ENCODE results near the gene PXT1. TPM values are rescaled to one million over a fixed set of nuclear protein-coding genes. Genes with fewer than 3 reads are reported as not detected.

The PXT1 gene
- total RNA-seq, 1 donor, result under 0.01 TPM

- TF ChIP-seq CTCF (IDR thresholded peaks at IDR 0.05; ENCODE audit: extremely low read depth, low read depth, low read length), result no peak
- H3K4me2 ChIP-seq (ENCODE audit: insufficient read depth, low read length), result peak overlapping the region; percentile 83
- peak overlapping the region; percentile 59 for H3K27ac ChIP-seq (ENCODE audit: low read depth, low read length)
- H3K79me2 ChIP-seq (ENCODE audit: insufficient read depth, low read length), result peaks cover 82% of the 10 kb centered on the region
- no peaks in the 10 kb centered on the region for H3K9me3 ChIP-seq (ENCODE audit: low read depth, low read length)
- no peak for DNase-seq (ENCODE audit: insufficient read length, low spot score, missing footprints)
- H3K27me3 ChIP-seq (ENCODE audit: insufficient read depth, low read length), result no peaks in the 10 kb centered on the region
- peaks cover 34% of the 10 kb centered on the region for H3K4me1 ChIP-seq (ENCODE audit: insufficient read depth, low read length)
- peaks cover 15% of the 10 kb centered on the region for H4K20me1 ChIP-seq (ENCODE audit: insufficient read depth, low read length)
- H2AFZ ChIP-seq (ENCODE audit: low read length), result no peak overlapping the region
- H3K4me3 ChIP-seq (ENCODE audit: insufficient read depth, low read length), result peak overlapping the region; percentile 41
- peaks cover 22% of the 10 kb centered on the region for H3K36me3 ChIP-seq (ENCODE audit: insufficient read depth, low read length)
Observed at GRCh38 chr6:36445621-36446020, 3.0 kb upstream of the PXT1 start.

- DNase-seq (ENCODE audit: insufficient read length, low spot score, missing footprints), result peak; percentile 84
- Histone ChIP-seq H3K9me3 (ENCODE audit: low read depth, low read length) (no peaks in the 10 kb centered on the region), H3K4me1 (ENCODE audit: insufficient read depth, low read length) (peaks cover 35% of the 10 kb centered on the region), H3K36me3 (ENCODE audit: insufficient read depth, low read length) (peaks cover 22% of the 10 kb centered on the region), H3K79me2 (ENCODE audit: insufficient read depth, low read length) (peaks cover 72% of the 10 kb centered on the region), H3K4me3 (ENCODE audit: insufficient read depth, low read length) (peak overlapping the region; percentile 93), H2AFZ (ENCODE audit: low read length) (no peak overlapping the region), H4K20me1 (ENCODE audit: insufficient read depth, low read length) (peaks cover 10% of the 10 kb centered on the region), H3K27ac (ENCODE audit: low read depth, low read length) (peak overlapping the region; percentile 97), H3K4me2 (ENCODE audit: insufficient read depth, low read length) (peak overlapping the region; percentile 83), H3K27me3 (ENCODE audit: insufficient read depth, low read length) (no peaks in the 10 kb centered on the region)
- TF ChIP-seq CTCF (IDR thresholded peaks at IDR 0.05; ENCODE audit: extremely low read depth, low read depth, low read length), result no peak
Observed at GRCh38 chr6:36444470-36444869, 1.8 kb upstream of the PXT1 start.

- Histone ChIP-seq H2AFZ (ENCODE audit: low read length) (peak overlapping the region; percentile 44), H3K27ac (ENCODE audit: low read depth, low read length) (peak overlapping the region; percentile 97), H3K4me3 (ENCODE audit: insufficient read depth, low read length) (peak overlapping the region; percentile 93), H3K9me3 (ENCODE audit: low read depth, low read length) (no peaks in the 10 kb centered on the region), H3K4me2 (ENCODE audit: insufficient read depth, low read length) (peak overlapping the region; percentile 83), H3K79me2 (ENCODE audit: insufficient read depth, low read length) (peaks cover 65% of the 10 kb centered on the region), H3K4me1 (ENCODE audit: insufficient read depth, low read length) (peaks cover 35% of the 10 kb centered on the region), H3K27me3 (ENCODE audit: insufficient read depth, low read length) (no peaks in the 10 kb centered on the region), H4K20me1 (ENCODE audit: insufficient read depth, low read length) (peaks cover 6% of the 10 kb centered on the region), H3K36me3 (ENCODE audit: insufficient read depth, low read length) (peaks cover 17% of the 10 kb centered on the region)
- peak; percentile 86 for DNase-seq (ENCODE audit: insufficient read length, low spot score, missing footprints)
- no peak for TF ChIP-seq CTCF (IDR thresholded peaks at IDR 0.05; ENCODE audit: extremely low read depth, low read depth, low read length)
Observed at GRCh38 chr6:36443471-36444428, 1.1 kb upstream of the PXT1 start.

GRCh38 chr6:36442103-36442670, 467 bp downstream of the PXT1 start:
- Histone ChIP-seq H2AFZ (ENCODE audit: low read length) (peak overlapping the region; percentile 38), H4K20me1 (ENCODE audit: insufficient read depth, low read length) (peaks cover 6% of the 10 kb centered on the region), H3K36me3 (ENCODE audit: insufficient read depth, low read length) (peaks cover 9% of the 10 kb centered on the region), H3K4me3 (ENCODE audit: insufficient read depth, low read length) (peak overlapping the region; percentile 93), H3K79me2 (ENCODE audit: insufficient read depth, low read length) (peaks cover 50% of the 10 kb centered on the region), H3K27ac (ENCODE audit: low read depth, low read length) (peak overlapping the region; percentile 97), H3K4me1 (ENCODE audit: insufficient read depth, low read length) (peaks cover 36% of the 10 kb centered on the region), H3K9me3 (ENCODE audit: low read depth, low read length) (no peaks in the 10 kb centered on the region), H3K27me3 (ENCODE audit: insufficient read depth, low read length) (no peaks in the 10 kb centered on the region), H3K4me2 (ENCODE audit: insufficient read depth, low read length) (peak overlapping the region; percentile 89)
- DNase-seq (ENCODE audit: insufficient read length, low spot score, missing footprints), result peak; percentile 27
- no peak for TF ChIP-seq CTCF (IDR thresholded peaks at IDR 0.05; ENCODE audit: extremely low read depth, low read depth, low read length)

All from osteoblast (primary cell).